ENCODE data around the gene PRRG4. TPM values are rescaled to one million over a fixed set of nuclear protein-coding genes. Genes with fewer than 3 reads are reported as not detected.

Gene PRRG4
- total and polyA plus RNA-seq, 2 of the 13 experiments (the other 11 are each of a cell fraction or from before 2014, with no cell fraction given): 0.24 to 0.95 TPM

DNA sequence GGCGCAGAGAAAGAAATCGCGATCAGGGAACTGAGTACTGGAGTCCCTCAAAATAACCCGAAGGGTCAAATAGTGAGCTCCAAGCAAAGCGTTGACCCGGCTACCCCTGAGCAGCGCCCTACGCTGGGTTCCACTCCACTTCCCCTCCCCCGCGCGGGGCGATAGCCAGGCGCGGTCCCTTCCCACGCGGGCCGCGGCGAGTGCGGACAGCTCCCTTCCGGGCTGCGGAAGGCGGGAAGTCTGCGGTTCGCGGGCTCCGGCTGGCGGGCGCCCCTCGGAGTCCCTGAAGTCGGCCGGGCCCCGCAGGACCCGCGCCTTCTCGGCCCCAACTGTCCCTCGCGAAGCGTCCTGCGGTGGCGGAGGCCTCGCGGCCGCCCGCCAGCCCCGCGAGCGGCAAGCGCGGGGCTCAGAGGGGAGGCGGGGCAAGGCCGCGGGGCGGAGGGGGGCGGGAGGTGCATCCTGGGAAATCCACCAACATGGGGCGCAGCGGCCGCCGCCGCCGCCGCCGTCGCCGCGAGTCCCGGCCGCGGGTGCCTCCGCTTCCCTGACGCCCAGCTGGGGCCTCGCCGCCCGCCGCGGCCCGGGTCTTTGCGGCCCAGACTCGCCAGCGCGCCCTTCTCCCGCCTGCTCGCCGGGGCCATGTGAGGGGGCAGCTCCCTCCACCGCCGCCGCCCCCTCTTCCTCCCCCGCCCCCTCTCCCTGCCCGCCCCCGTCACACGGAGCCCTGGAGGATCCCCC, 62.8 kb downstream of the PRRG4 start, which contains the start of gene QSER1 (continued):
- TF ChIP-seq, protein P1, sequence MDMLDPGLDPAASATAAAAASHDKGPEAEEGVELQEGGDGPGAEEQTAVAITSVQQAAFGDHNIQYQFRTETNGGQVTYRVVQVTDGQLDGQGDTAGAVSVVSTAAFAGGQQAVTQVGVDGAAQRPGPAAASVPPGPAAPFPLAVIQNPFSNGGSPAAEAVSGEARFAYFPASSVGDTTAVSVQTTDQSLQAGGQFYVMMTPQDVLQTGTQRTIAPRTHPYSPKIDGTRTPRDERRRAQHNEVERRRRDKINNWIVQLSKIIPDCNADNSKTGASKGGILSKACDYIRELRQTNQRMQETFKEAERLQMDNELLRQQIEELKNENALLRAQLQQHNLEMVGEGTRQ (IDR thresholded peaks at IDR 0.05; ENCODE audit: low read depth, low read length): no peak
- TF ChIP-seq, protein P1 (CRISPR knock-in tag; IDR thresholded peaks at IDR 0.05; ENCODE audit: borderline replicate concordance): no peak
- TF ChIP-seq NONO (IDR thresholded peaks at IDR 0.05): no peak
- peak; percentile 4; the same call in 1 of the 2 replicates for TF ChIP-seq NONO (CRISPR knock-in tag; conservative IDR thresholded peaks at IDR 0.05)
- TF ChIP-seq SMARCE1 (IDR thresholded peaks at IDR 0.05; ENCODE audit: borderline replicate concordance): no peak
- no peak for TF ChIP-seq ZKSCAN5 (CRISPR knock-in tag; IDR thresholded peaks at IDR 0.05)
- TF ChIP-seq BORCS8-MEF2B (CRISPR knock-in tag; IDR thresholded peaks at IDR 0.05): peak; percentile 53; the same call in 1 of the 2 replicates
- TF ChIP-seq ZFP62 (CRISPR knock-in tag; IDR thresholded peaks at IDR 0.05): no peak
- peak; percentile 58; the same call in 1 of the 2 replicates for TF ChIP-seq MTA1 (CRISPR knock-in tag; IDR thresholded peaks at IDR 0.05; ENCODE audit: borderline replicate concordance)
- TF ChIP-seq ISL2 (CRISPR knock-in tag; IDR thresholded peaks at IDR 0.05): 0 out of 2 replicates have a peak, but pooled peaks have one; percentile 25
- TF ChIP-seq ZNF383 (CRISPR knock-in tag; IDR thresholded peaks at IDR 0.05; ENCODE audit: borderline replicate concordance): no peak
- TF ChIP-seq SMAD1 (CRISPR knock-in tag; IDR thresholded peaks at IDR 0.05; ENCODE audit: borderline replicate concordance, low read depth): no peak
- TF ChIP-seq THAP11 (CRISPR knock-in tag; IDR thresholded peaks at IDR 0.05): peak; percentile 63
- TF ChIP-seq NCOA1 (CRISPR knock-in tag; IDR thresholded peaks at IDR 0.05): no peak
- TF ChIP-seq SIX1 (CRISPR knock-in tag; IDR thresholded peaks at IDR 0.05; ENCODE audit: borderline replicate concordance): no peak
- TF ChIP-seq, protein P2, sequence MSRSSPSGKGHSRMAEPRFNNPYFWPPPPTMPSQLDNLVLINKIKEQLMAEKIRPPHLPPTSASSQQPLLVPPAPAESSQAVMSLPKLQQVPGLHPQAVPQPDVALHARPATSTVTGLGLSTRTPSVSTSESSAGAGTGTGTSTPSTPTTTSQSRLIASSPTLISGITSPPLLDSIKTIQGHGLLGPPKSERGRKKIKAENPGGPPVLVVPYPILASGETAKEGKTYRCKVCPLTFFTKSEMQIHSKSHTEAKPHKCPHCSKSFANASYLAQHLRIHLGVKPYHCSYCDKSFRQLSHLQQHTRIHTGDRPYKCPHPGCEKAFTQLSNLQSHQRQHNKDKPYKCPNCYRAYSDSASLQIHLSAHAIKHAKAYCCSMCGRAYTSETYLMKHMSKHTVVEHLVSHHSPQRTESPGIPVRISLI (CRISPR knock-in tag; IDR thresholded peaks at IDR 0.05; ENCODE audit: borderline replicate concordance): no peak
- TF ChIP-seq, protein P3, sequence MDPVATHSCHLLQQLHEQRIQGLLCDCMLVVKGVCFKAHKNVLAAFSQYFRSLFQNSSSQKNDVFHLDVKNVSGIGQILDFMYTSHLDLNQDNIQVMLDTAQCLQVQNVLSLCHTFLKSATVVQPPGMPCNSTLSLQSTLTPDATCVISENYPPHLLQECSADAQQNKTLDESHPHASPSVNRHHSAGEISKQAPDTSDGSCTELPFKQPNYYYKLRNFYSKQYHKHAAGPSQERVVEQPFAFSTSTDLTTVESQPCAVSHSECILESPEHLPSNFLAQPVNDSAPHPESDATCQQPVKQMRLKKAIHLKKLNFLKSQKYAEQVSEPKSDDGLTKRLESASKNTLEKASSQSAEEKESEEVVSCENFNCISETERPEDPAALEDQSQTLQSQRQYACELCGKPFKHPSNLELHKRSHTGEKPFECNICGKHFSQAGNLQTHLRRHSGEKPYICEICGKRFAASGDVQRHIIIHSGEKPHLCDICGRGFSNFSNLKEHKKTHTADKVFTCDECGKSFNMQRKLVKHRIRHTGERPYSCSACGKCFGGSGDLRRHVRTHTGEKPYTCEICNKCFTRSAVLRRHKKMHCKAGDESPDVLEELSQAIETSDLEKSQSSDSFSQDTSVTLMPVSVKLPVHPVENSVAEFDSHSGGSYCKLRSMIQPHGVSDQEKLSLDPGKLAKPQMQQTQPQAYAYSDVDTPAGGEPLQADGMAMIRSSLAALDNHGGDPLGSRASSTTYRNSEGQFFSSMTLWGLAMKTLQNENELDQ (CRISPR knock-in tag; IDR thresholded peaks at IDR 0.05; ENCODE audit: borderline replicate concordance): no peak
- TF ChIP-seq POGZ (CRISPR knock-in tag; IDR thresholded peaks at IDR 0.05): no peak
- TF ChIP-seq ZFP36L1 (CRISPR knock-in tag; IDR thresholded peaks at IDR 0.05): no peak
- TF ChIP-seq, protein P4, sequence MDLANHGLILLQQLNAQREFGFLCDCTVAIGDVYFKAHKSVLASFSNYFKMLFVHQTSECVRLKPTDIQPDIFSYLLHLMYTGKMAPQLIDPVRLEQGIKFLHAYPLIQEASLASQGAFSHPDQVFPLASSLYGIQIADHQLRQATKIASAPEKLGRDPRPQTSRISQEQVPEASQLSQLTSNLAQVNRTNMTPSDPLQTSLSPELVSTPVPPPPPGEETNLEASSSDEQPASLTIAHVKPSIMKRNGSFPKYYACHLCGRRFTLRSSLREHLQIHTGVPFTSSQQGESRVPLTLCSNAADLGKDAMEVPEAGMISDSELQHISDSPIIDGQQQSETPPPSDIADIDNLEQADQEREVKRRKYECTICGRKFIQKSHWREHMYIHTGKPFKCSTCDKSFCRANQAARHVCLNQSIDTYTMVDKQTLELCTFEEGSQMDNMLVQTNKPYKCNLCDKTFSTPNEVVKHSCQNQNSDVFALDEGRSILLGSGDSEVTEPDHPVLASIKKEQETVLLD (CRISPR knock-in tag; IDR thresholded peaks at IDR 0.05; ENCODE audit: low read depth): peak; percentile 76
- no peak for TF ChIP-seq MIER3 (CRISPR knock-in tag; IDR thresholded peaks at IDR 0.05; ENCODE audit: borderline replicate concordance)
- no peak for TF ChIP-seq GATAD1 (CRISPR knock-in tag; IDR thresholded peaks at IDR 0.05)
- TF ChIP-seq ZSCAN31 (CRISPR knock-in tag; IDR thresholded peaks at IDR 0.05; ENCODE audit: low read depth): no peak
- no peak for TF ChIP-seq SSRP1 (CRISPR knock-in tag; IDR thresholded peaks at IDR 0.05)
